ENCODE measurements around the gene IQCH.

IQCH gene

GRCh38 chr15:67543348-67543718, 288.7 kb downstream of the IQCH start:
- no peak for DNase-seq

- no peak for DNase-seq
Measured at GRCh38 chr15:67544475-67544874, 289.9 kb downstream of the IQCH start.

- no peak for DNase-seq
Measured at GRCh38 chr15:67545864-67546263, 291.3 kb downstream of the IQCH start.

- no peak for DNase-seq
Measured at GRCh38 chr15:67547064-67547463, 292.5 kb downstream of the IQCH start.

- DNase-seq = no peak
Measured at GRCh38 chr15:67547836-67548235, 293.2 kb downstream of the IQCH start.

GRCh38 chr15:67548236-67548852, 293.8 kb downstream of the IQCH start:
- DNase-seq = no peak

- peak; percentile 49 for DNase-seq
Measured at GRCh38 chr15:67548862-67549651, 294.5 kb downstream of the IQCH start.

GRCh38 chr15:67549736-67550135, 295.1 kb downstream of the IQCH start:
- DNase-seq = no peak

- DNase-seq = no peak
Measured at GRCh38 chr15:67550522-67550921, 295.9 kb downstream of the IQCH start.

- DNase-seq = no peak
Measured at GRCh38 chr15:67551207-67551743, 296.7 kb downstream of the IQCH start.
